HG02798 (cell line): ENCODE measurements around the gene ZFAND4.
"Not testable (repeated sequence)": the region's sequence is repeated elsewhere in the genome, so short reads cannot be mapped to it uniquely, and the experiment has no call there.

Experiments used
- ATAC-seq: cut with Tn5 transposase; IDR thresholded peaks from one replicate; pipeline ENCODE4 v1.9.1; 2021; ENCODE audit warnings: mild to moderate bottlenecking; ENCODE audit not compliant: unreplicated experiment, poor library complexity

ZFAND4 gene

GRCh38 chr10:45672181-45673073 lies at the start of gene ZFAND4:
Gene ZFAND4, minus strand, starts transcription at chr10:45672772. Its CDS starts 9,047 bp downstream, at chr10:45663725.
- peak; percentile 96 for ATAC-seq

- not testable (repeated sequence) for ATAC-seq
Measured at GRCh38 chr10:45721503-45721902, 48.9 kb upstream of the ZFAND4 start.

- not testable (repeated sequence) for ATAC-seq
Measured at GRCh38 chr10:45717642-45718041, 45.1 kb upstream of the ZFAND4 start.

- ATAC-seq: not testable (repeated sequence)
Measured at GRCh38 chr10:45717053-45717452, 44.5 kb upstream of the ZFAND4 start.

- not testable (repeated sequence) for ATAC-seq
Measured at GRCh38 chr10:45711223-45711622, 38.7 kb upstream of the ZFAND4 start.

GRCh38 chr10:45710200-45710796 lies 37.7 kb upstream of the ZFAND4 start:
- peak; percentile 96 for ATAC-seq

- ATAC-seq: not testable (repeated sequence)
Measured at GRCh38 chr10:45678467-45678866, 5.9 kb upstream of the ZFAND4 start.

- ATAC-seq: no peak
Measured at GRCh38 chr10:45675388-45675787, 2.8 kb upstream of the ZFAND4 start.

GRCh38 chr10:45673074-45673648 lies 589 bp upstream of the ZFAND4 start:
- ATAC-seq: no peak

GRCh38 chr10:45671300-45671699 lies 1.3 kb downstream of the ZFAND4 start:
- ATAC-seq: not testable (repeated sequence)

GRCh38 chr10:45669897-45670296 lies 2.7 kb downstream of the ZFAND4 start:
- ATAC-seq: not testable (repeated sequence)

- ATAC-seq: no peak
Measured at GRCh38 chr10:45660876-45661411, 11.6 kb downstream of the ZFAND4 start.

GRCh38 chr10:45657033-45657926 lies 15.3 kb downstream of the ZFAND4 start:
- no peak for ATAC-seq

GRCh38 chr10:45655219-45655618 lies 17.4 kb downstream of the ZFAND4 start:
- no peak for ATAC-seq

- not testable (repeated sequence) for ATAC-seq
Measured at GRCh38 chr10:45654753-45655141, 17.8 kb downstream of the ZFAND4 start.

- ATAC-seq: peak; percentile 76
Measured at GRCh38 chr10:45653454-45653853, 19.1 kb downstream of the ZFAND4 start.

- ATAC-seq: no peak
Measured at GRCh38 chr10:45652511-45652910, 20.1 kb downstream of the ZFAND4 start.

GRCh38 chr10:45649296-45649695 lies 23.3 kb downstream of the ZFAND4 start:
- no peak for ATAC-seq

GRCh38 chr10:45647118-45647517 lies 25.5 kb downstream of the ZFAND4 start:
- ATAC-seq: no peak
